Mononuclear cell (primary cell): ENCODE results near the gene ENPP3. TPM values are rescaled to one million over a fixed set of nuclear protein-coding genes. Genes with fewer than 3 reads are reported as not detected.

Source experiments
- H3K27me3 ChIP-seq: 2 replicates; pipeline ENCODE4 v1.6.0; 2011; ENCODE audit warnings: low read length, control low read depth; ENCODE audit not compliant: insufficient read depth
- H3K4me1 ChIP-seq: 2 replicates; pipeline ENCODE4 v1.5.1; 2011; ENCODE audit warnings: mild to moderate bottlenecking, low read length, control low read depth; ENCODE audit not compliant: insufficient read depth
- H3K4me3 ChIP-seq: 2 replicates; pipeline ENCODE4 v1.5.1; 2011; ENCODE audit warnings: mild to moderate bottlenecking, low read length, moderate library complexity
- H3K9me3 ChIP-seq: 2 replicates; pipeline ENCODE4 v1.5.1; 2011; ENCODE audit warnings: low read depth, mild to moderate bottlenecking, control low read depth, low read length
- total RNA-seq: library from RNA; depleted of rRNA; stranded (reverse); fragments of >200 nt; gene quantifications from one replicate; pipeline ENCODE4 v1.2.3, GENCODE V29; 2012

ENPP3 gene
- total RNA-seq, 1 donor, result 0.73 TPM

- Histone ChIP-seq H3K27me3 (no peaks in the 10 kb centered on the region), H3K9me3 (no peaks in the 10 kb centered on the region), H3K4me3 (no peak overlapping the region), H3K4me1 (peaks cover 5% of the 10 kb centered on the region)
Measured at GRCh38 chr6:131635384-131636340, 1.4 kb upstream of the ENPP3 start.

- Histone ChIP-seq H3K27me3 (no peaks in the 10 kb centered on the region), H3K4me3 (no peak overlapping the region), H3K9me3 (no peaks in the 10 kb centered on the region), H3K4me1 (peaks cover 5% of the 10 kb centered on the region)
Measured at GRCh38 chr6:131638013-131638412, 911 bp downstream of the ENPP3 start.

GRCh38 chr6:131640100-131640499 is 3.0 kb downstream of the ENPP3 start:
- peaks cover 5% of the 10 kb centered on the region for H3K4me1 ChIP-seq
- no peaks in the 10 kb centered on the region for H3K27me3 ChIP-seq
- H3K4me3 ChIP-seq, result no peak overlapping the region
- H3K9me3 ChIP-seq, result no peaks in the 10 kb centered on the region

- Histone ChIP-seq H3K27me3 (no peaks in the 10 kb centered on the region), H3K4me1 (peaks cover 3% of the 10 kb centered on the region), H3K4me3 (no peak overlapping the region), H3K9me3 (no peaks in the 10 kb centered on the region)
Measured at GRCh38 chr6:131640576-131640975, 3.5 kb downstream of the ENPP3 start.

- H3K4me3 ChIP-seq, result no peak overlapping the region
- H3K4me1 ChIP-seq, result no peaks in the 10 kb centered on the region
- H3K9me3 ChIP-seq, result no peaks in the 10 kb centered on the region
- H3K27me3 ChIP-seq, result no peaks in the 10 kb centered on the region
Measured at GRCh38 chr6:131641554-131641953, 4.5 kb downstream of the ENPP3 start.

GRCh38 chr6:131642565-131642964 is 5.5 kb downstream of the ENPP3 start:
- Histone ChIP-seq H3K27me3 (no peaks in the 10 kb centered on the region), H3K9me3 (no peaks in the 10 kb centered on the region), H3K4me1 (no peaks in the 10 kb centered on the region), H3K4me3 (no peak overlapping the region)

- H3K4me1 ChIP-seq, result no peaks in the 10 kb centered on the region
- H3K27me3 ChIP-seq, result no peaks in the 10 kb centered on the region
- H3K9me3 ChIP-seq, result no peaks in the 10 kb centered on the region
- no peak overlapping the region for H3K4me3 ChIP-seq
Measured at GRCh38 chr6:131642987-131643611, 6.0 kb downstream of the ENPP3 start.

- no peak overlapping the region for H3K4me3 ChIP-seq
- no peaks in the 10 kb centered on the region for H3K27me3 ChIP-seq
- H3K9me3 ChIP-seq, result no peaks in the 10 kb centered on the region
- no peaks in the 10 kb centered on the region for H3K4me1 ChIP-seq
Measured at GRCh38 chr6:131643855-131644460, 6.9 kb downstream of the ENPP3 start.

GRCh38 chr6:131644921-131645320 is 7.8 kb downstream of the ENPP3 start:
- H3K27me3 ChIP-seq, result no peaks in the 10 kb centered on the region
- no peak overlapping the region for H3K4me3 ChIP-seq
- no peaks in the 10 kb centered on the region for H3K4me1 ChIP-seq
- H3K9me3 ChIP-seq, result no peaks in the 10 kb centered on the region

GRCh38 chr6:131645846-131646245 is 8.7 kb downstream of the ENPP3 start:
- Histone ChIP-seq H3K4me1 (no peaks in the 10 kb centered on the region), H3K4me3 (no peak overlapping the region)

GRCh38 chr6:131646249-131646670 is 9.2 kb downstream of the ENPP3 start:
- Histone ChIP-seq H3K9me3 (no peaks in the 10 kb centered on the region), H3K4me3 (no peak overlapping the region), H3K4me1 (no peaks in the 10 kb centered on the region), H3K27me3 (no peaks in the 10 kb centered on the region)

More at GRCh38 chr6:131645846-131646245, 8.7 kb downstream of the ENPP3 start:
- Histone ChIP-seq H3K9me3 (no peaks in the 10 kb centered on the region), H3K27me3 (no peaks in the 10 kb centered on the region)

- H3K4me1 ChIP-seq, result no peaks in the 10 kb centered on the region
- no peaks in the 10 kb centered on the region for H3K27me3 ChIP-seq
- H3K4me3 ChIP-seq, result no peak overlapping the region
- H3K9me3 ChIP-seq, result no peaks in the 10 kb centered on the region
Measured at GRCh38 chr6:131651782-131652181, 14.7 kb downstream of the ENPP3 start.

GRCh38 chr6:131652472-131652871 is 15.4 kb downstream of the ENPP3 start:
- H3K9me3 ChIP-seq, result no peaks in the 10 kb centered on the region
- no peaks in the 10 kb centered on the region for H3K27me3 ChIP-seq
- H3K4me1 ChIP-seq, result no peaks in the 10 kb centered on the region
- no peak overlapping the region for H3K4me3 ChIP-seq

- Histone ChIP-seq H3K9me3 (no peaks in the 10 kb centered on the region), H3K27me3 (no peaks in the 10 kb centered on the region), H3K4me3 (no peak overlapping the region), H3K4me1 (no peaks in the 10 kb centered on the region)
Measured at GRCh38 chr6:131654326-131654725, 17.2 kb downstream of the ENPP3 start.

- Histone ChIP-seq H3K9me3 (no peaks in the 10 kb centered on the region), H3K27me3 (no peaks in the 10 kb centered on the region), H3K4me1 (no peaks in the 10 kb centered on the region), H3K4me3 (no peak overlapping the region)
Measured at GRCh38 chr6:131655387-131655786, 18.3 kb downstream of the ENPP3 start.
